A549 (cell line): ENCODE data around the gene PRCD. TPM values are rescaled to one million over a fixed set of nuclear protein-coding genes. Genes with fewer than 3 reads are reported as not detected.
A peak's percentile ranks its signal among the peaks of the same experiment; 100 is the strongest.

Experiments
- CBX2 ChIP-seq: fragments of 200-600 bp; sonication (generic); IDR thresholded peaks from 2 replicates; pipeline ENCODE4 v1.6.1; 2016; ENCODE audit warnings: low read depth, mild to moderate bottlenecking, borderline replicate concordance
- CHD2 ChIP-seq: fragments of 150-350 bp; IDR thresholded peaks from 2 replicates; pipeline ENCODE4 v1.6.1; 2014; ENCODE audit warnings: low read length; ENCODE audit not compliant: partially characterized antibody
- CHD4 ChIP-seq: fragments of 200-600 bp; sonication (generic); IDR thresholded peaks from 2 replicates; pipeline ENCODE4 v1.6.1; 2016; ENCODE audit warnings: antibody characterized with exemption, mild to moderate bottlenecking, borderline replicate concordance
- E2F6 ChIP-seq: IDR thresholded peaks from 2 replicates; pipeline ENCODE4 v1.6.1; 2012; ENCODE audit warnings: low read depth, borderline replicate concordance
- EP300 ChIP-seq, 2 experiments: fragments of >200 bp; sonication (Bioruptor Twin); formaldehyde crosslinking; IDR thresholded peaks; 2 replicates in 1 of 2; 3 replicates in 1 of 2; pipeline ENCODE4 v1.6.1; 2016 to 2017
- FOSB ChIP-seq: fragments of 250-450 bp; sonication (Bioruptor Pico); IDR thresholded peaks from 2 replicates; pipeline ENCODE4 v1.5.0; 2020; ENCODE audit warnings: mild to moderate bottlenecking, moderate library complexity
- FOSL2 ChIP-seq, 2 experiments: fragments of 450-650 bp in 1 of 2; fragments of >200 bp in 1 of 2; sonication (Bioruptor Twin) in 1 of 2; formaldehyde crosslinking; IDR thresholded peaks; 2 replicates each; pipeline versions ENCODE4 v1.5.0 to v1.6.1; 2016 to 2020; ENCODE audit warnings: mild to moderate bottlenecking in 1 of 2, moderate library complexity in 1 of 2
- GATA3 ChIP-seq: IDR thresholded peaks from 2 replicates; pipeline ENCODE4 v1.6.1; 2012; ENCODE audit warnings: borderline replicate concordance
- HDAC2 ChIP-seq: fragments of 200-600 bp; sonication (generic); IDR thresholded peaks from 2 replicates; pipeline ENCODE4 v1.6.1; 2016
- HOXA7 ChIP-seq: fragments of 250-450 bp; sonication (Bioruptor Pico); IDR thresholded peaks from 2 replicates; pipeline ENCODE4 v1.5.0; 2020; ENCODE audit warnings: mild to moderate bottlenecking, moderate library complexity
- HOXB13 ChIP-seq: fragments of 250-450 bp; sonication (Bioruptor Pico); IDR thresholded peaks from 2 replicates; pipeline ENCODE4 v1.5.0; 2020; ENCODE audit warnings: low read depth, mild to moderate bottlenecking, moderate library complexity
- KDM5A ChIP-seq: fragments of 200-600 bp; sonication (generic); IDR thresholded peaks from 2 replicates; pipeline ENCODE4 v1.6.1; 2016; ENCODE audit warnings: antibody characterized with exemption, mild to moderate bottlenecking
- MAFK ChIP-seq: fragments of 450-650 bp; IDR thresholded peaks from 2 replicates; pipeline ENCODE4 v1.6.1; 2014; ENCODE audit not compliant: partially characterized antibody
- MAZ ChIP-seq: fragments of 150-350 bp; IDR thresholded peaks from 2 replicates; pipeline ENCODE4 v1.6.1; 2014; ENCODE audit warnings: antibody characterized with exemption, low read depth, low read length, borderline replicate concordance
- NFE2L2 ChIP-seq: fragments of 150-350 bp; conservative IDR thresholded peaks from 2 replicates; pipeline ENCODE4 v1.6.1; 2014; ENCODE audit warnings: low read length
- NPAS2 ChIP-seq: fragments of 250-450 bp; sonication (Bioruptor Pico); IDR thresholded peaks from 2 replicates; pipeline ENCODE4 v1.8.0; 2022; ENCODE audit warnings: mild to moderate bottlenecking, moderate library complexity, borderline replicate concordance
- NR3C1 ChIP-seq: fragments of >200 bp; sonication (Bioruptor Twin); formaldehyde crosslinking; IDR thresholded peaks from 3 replicates; pipeline ENCODE4 v1.6.1; 2017
- PBX3 ChIP-seq: IDR thresholded peaks from 2 replicates; pipeline ENCODE4 v1.6.1; 2012
- PHF8 ChIP-seq: fragments of 200-600 bp; sonication (generic); IDR thresholded peaks from 2 replicates; pipeline ENCODE4 v1.6.1; 2016; ENCODE audit warnings: low read depth, mild to moderate bottlenecking, antibody characterized with exemption, moderate library complexity, borderline replicate concordance
- POLR2A ChIP-seq: IDR thresholded peaks from 2 replicates; pipeline ENCODE4 v1.6.1; 2012; ENCODE audit warnings: mild to moderate bottlenecking, low read length
- POLR2AphosphoS2 ChIP-seq: conservative IDR thresholded peaks from 2 replicates; pipeline ENCODE4 v1.6.1; 2012; ENCODE audit warnings: low read length, improper control_type of control experiment, inconsistent platforms
- RNF2 ChIP-seq: fragments of 200-600 bp; sonication (generic); IDR thresholded peaks from 2 replicates; pipeline ENCODE4 v1.6.1; 2016; ENCODE audit warnings: low read depth, mild to moderate bottlenecking, antibody characterized with exemption, moderate library complexity, borderline replicate concordance
- SREBF2 ChIP-seq: fragments of 450-650 bp; IDR thresholded peaks from 2 replicates; pipeline ENCODE4 v1.6.1; 2014; ENCODE audit warnings: mild to moderate bottlenecking, moderate library complexity
- TP53 ChIP-seq: fragments of 250-450 bp; sonication (Bioruptor Pico); IDR thresholded peaks from 2 replicates; pipeline ENCODE4 v1.5.0; 2021; ENCODE audit warnings: mild to moderate bottlenecking, moderate library complexity
- USF2 ChIP-seq: fragments of 450-650 bp; IDR thresholded peaks from 2 replicates; pipeline ENCODE4 v1.6.1; 2014; ENCODE audit warnings: antibody characterized with exemption
- ZC3H11A ChIP-seq: fragments of 450-650 bp; IDR thresholded peaks from 2 replicates; pipeline ENCODE4 v1.6.1; 2014; ENCODE audit warnings: antibody characterized with exemption, mild to moderate bottlenecking
- ZFP36 ChIP-seq: fragments of 450-650 bp; IDR thresholded peaks from 2 replicates; pipeline ENCODE4 v1.6.1; 2014; ENCODE audit warnings: borderline replicate concordance; ENCODE audit not compliant: partially characterized antibody
- ZNF302 ChIP-seq: fragments of 250-450 bp; sonication (Bioruptor Pico); IDR thresholded peaks from 2 replicates; pipeline ENCODE4 v1.9.0; 2021; ENCODE audit warnings: inconsistent platforms, mild to moderate bottlenecking, moderate library complexity
- ZSCAN20 ChIP-seq: fragments of 250-450 bp; sonication (Bioruptor Pico); IDR thresholded peaks from 2 replicates; pipeline ENCODE4 v1.8.0; 2022; ENCODE audit warnings: mild to moderate bottlenecking, moderate library complexity
- polyA plus RNA-seq, 4 experiments: library from polyadenylated mRNA; depleted of rRNA in 3 of 4; stranded (reverse); fragments of >200 nt; fragmentation: RNase III in 1 of 4; extraction: RNeasy Plus Mini Kit Qiagen cat#74134 plus additional on column Dnase treatment in 1 of 4; gene quantifications; 2 replicates in 3 of 4; 3 replicates in 1 of 4; pipeline ENCODE4 v1.2.3, GENCODE V29; 2011 to 2017

The PRCD gene
- polyA plus RNA-seq, 2 of the 4 experiments (the other 2 are of a cell fraction), result not detected

- TF ChIP-seq FOSL2 (IDR thresholded peaks at IDR 0.05), result no peak
- no peak for TF ChIP-seq FOSL2 (CRISPR knock-in tag; IDR thresholded peaks at IDR 0.05)
- TF ChIP-seq CHD2, result peak; percentile 100
- TF ChIP-seq PBX3, result 0 out of 2 replicates have a peak, but pooled peaks have one; percentile 38
- TF ChIP-seq E2F6, result peak; percentile 73; the same call in 1 of the 2 replicates
- TF ChIP-seq NFE2L2, result no peak
- no peak for TF ChIP-seq USF2
- TF ChIP-seq CHD4, result no peak
- no peak for TF ChIP-seq CBX2
- peak; percentile 95 for TF ChIP-seq GATA3
- TF ChIP-seq NPAS2, result no peak
- TF ChIP-seq KDM5A, result peak; percentile 65
- TF ChIP-seq ZSCAN20 (CRISPR knock-in tag), result no peak
- no peak for TF ChIP-seq ZNF302
- no peak for TF ChIP-seq POLR2AphosphoS2
- TF ChIP-seq ZFP36, result no peak
- peak; percentile 91; the same call in 1 of the 2 replicates for TF ChIP-seq PHF8
- TF ChIP-seq POLR2A, result peak; percentile 99
- TF ChIP-seq NR3C1, result no peak
- no peak for TF ChIP-seq TP53 (CRISPR knock-in tag)
- TF ChIP-seq HOXA7, result no peak
- TF ChIP-seq MAZ, result no peak; the same call in 1 of the 2 replicates
- TF ChIP-seq HDAC2, result peak; percentile 18; the same call in 1 of the 2 replicates
- TF ChIP-seq MAFK, result no peak
- TF ChIP-seq HOXB13 (CRISPR knock-in tag), result no peak
- TF ChIP-seq EP300 (IDR thresholded peaks at IDR 0.05), result no peak
- no peak for TF ChIP-seq RNF2
- no peak for TF ChIP-seq ZC3H11A
- TF ChIP-seq SREBF2, result no peak
- TF ChIP-seq FOSB (CRISPR knock-in tag), result no peak
Observed at GRCh38 chr17:76557368-76558197, 17.7 kb downstream of the PRCD start (continued).
